ENCODE measurements around the gene LGMN. TPM values are rescaled to one million over a fixed set of nuclear protein-coding genes. Genes with fewer than 3 reads are reported as not detected.
A peak's percentile ranks its signal among the peaks of the same experiment; 100 is the strongest.
"Not testable (repeated sequence)": the region's sequence is repeated elsewhere in the genome, so short reads cannot be mapped to it uniquely, and the experiment has no call there.

Gene LGMN
- total RNA-seq (2014; rRNA removed; shearing (Covaris generic)) = 35.9 and 40.3 TPM in 2 replicates

- DNase-seq (ENCODE audit: low read depth) = peak; percentile 89
These were observed at the start of gene LGMN for GRCh38 chr14:92748259-92749016. TSS of gene LGMN (minus strand) at chr14:92748627. CDS start at chr14:92732786, 15,841 bp downstream.

DNA sequence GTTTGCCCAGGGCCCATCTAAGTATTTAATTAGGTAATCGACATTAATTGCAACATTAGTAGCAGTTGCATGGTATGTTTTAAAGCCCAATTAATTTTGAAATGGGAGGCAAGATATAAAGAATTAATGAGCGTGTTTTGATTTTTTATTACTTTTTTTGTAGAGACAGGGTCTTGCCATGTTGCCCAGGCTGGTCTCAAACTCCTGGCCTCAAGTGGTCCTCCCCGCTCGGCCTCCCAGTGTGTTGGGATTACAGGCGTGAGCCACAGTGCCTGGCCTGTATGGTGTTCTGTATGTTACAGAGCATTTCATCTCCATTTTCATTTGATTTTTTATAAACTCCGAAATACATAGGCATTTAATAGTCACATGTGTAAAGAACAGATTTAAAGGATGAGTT is 46.5 kb upstream of the LGMN start:
- DNase-seq (ENCODE audit: low read depth) = no peak

DNA sequence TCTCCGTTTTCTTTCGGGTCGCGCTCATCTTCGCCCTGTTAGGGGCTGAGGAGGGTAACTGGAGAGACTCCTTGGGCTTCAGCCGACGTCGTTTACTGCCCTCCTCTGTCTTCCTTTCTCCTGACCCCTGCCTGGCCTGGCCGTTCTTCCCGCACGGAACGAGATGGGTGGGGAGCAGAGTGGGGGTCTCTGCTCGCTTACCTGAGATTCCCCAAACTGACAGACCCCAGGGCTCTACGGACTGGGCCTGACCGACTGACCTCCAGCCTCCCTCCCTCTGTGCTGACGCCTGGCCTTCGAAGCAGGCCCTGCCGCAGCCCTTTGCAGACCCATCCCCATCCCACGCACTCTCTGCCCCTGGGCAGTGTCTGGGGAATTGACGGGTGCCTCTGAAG is 46.1 kb upstream of the LGMN start:
- peak; percentile 15 for DNase-seq (ENCODE audit: low read depth)

DNA sequence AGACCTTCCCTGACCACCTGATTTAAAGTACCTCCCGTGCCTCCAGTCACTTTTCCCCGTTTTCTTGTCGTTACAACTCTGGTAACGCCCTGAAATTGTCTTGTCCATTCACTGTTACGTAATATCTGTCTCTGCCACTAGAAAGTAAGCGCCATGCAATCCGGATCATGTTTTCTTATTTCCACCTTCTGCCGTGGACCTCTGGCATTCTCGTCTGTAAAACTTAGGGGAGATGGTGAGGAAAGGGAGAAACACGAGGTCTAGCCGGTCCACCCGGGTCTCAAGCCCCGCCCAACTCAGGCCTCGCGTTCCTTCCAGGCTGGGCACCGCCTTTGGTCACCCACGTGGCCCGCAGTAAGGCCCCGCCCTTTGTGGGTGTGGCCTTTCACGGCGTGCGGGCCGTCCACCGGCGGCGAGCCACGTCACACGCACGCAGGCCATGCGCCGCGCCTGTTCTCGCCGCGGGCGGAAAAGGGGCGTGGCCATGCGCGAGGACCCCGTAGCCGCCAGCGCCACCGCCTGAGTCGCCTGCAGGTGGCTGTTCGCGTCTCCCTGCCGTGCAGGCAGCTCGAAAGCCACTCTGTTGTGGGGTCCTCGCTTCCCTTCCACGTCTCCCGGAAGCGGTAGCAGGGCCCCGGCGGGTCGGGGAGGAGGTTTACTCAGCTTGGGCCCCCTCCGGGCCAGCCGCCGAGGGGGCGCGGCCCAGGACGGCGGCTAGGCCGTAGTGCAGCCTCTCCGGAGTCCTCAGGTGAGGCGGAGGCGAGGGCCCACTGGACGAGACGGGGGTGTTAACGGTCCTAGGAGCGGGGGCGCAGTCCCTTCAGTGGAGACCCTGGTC is 45.5 kb upstream of the LGMN start, which contains the start of gene GOLGA5:
GOLGA5 (plus strand) TSS at position 597 of the 838 bp plus-strand sequence. CDS start 3,133 bp downstream, outside the sequence.
- peak; percentile 94 for DNase-seq (ENCODE audit: low read depth)

DNA sequence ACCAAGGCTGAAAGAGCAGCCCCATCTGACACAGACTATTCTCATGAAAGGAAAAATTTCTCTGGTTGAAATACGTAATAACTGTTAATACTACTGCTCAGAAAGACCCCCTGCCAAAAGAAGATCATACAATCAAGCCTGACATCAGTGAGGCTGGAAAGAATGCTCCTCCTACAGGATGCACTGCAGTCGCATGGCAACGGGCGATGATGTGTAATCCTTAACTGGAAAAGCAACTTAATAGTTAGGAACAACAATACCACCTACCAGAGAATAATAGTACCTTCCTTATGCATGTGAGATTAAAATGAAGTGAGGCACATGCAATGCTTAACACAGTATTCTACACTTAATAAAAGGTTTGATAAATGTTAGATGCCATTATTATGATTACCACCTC is 44.5 kb upstream of the LGMN start:
- DNase-seq (ENCODE audit: low read depth) = no peak

GRCh38 chr14:92789457-92790089 is 41.1 kb upstream of the LGMN start:
- DNase-seq (ENCODE audit: low read depth) = no peak

GRCh38 chr14:92787554-92787953 is 39.1 kb upstream of the LGMN start:
- DNase-seq (ENCODE audit: low read depth) = no peak

DNA sequence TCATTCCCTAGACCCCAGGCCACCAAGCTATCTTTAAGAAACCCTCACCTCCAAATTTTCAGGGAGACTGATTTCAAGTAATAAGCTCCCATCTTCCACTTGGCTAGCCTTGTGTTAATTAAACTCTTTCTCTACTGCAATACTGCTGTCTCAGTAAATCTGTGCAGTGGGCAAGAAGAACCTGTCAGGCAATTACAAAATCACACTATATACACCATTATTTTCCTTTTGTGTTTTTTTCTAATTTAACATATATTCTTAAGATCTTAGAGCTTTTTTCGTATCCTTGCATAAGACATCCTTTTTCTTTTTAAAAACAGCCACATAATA is 38.0 kb upstream of the LGMN start:
- DNase-seq (ENCODE audit: low read depth) = no peak

GRCh38 chr14:92785667-92786426 is 37.4 kb upstream of the LGMN start:
- peak; percentile 90 for DNase-seq (ENCODE audit: low read depth)

GRCh38 chr14:92783813-92784431 is 35.5 kb upstream of the LGMN start:
- DNase-seq (ENCODE audit: low read depth) = peak; percentile 69

DNA sequence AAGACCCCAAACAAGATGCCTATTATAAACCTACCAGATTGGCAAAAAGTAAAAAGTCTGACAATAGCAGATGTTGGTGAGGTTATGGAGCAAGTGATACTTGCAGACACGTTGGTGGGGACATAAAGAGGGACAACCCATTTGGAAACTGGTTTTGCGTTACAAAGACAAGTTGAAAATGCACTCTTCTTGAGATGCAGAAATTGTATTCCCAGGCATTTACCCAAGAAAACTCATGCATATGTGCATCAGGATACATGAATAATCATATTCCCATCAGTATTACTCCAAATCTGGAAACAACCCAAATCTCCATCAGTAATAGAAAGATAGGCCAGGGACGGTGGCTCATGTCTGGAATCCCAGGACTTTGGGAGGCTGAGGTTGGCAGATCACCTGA is 32.9 kb upstream of the LGMN start:
- no peak for DNase-seq (ENCODE audit: low read depth)

GRCh38 chr14:92780444-92781232 is 32.2 kb upstream of the LGMN start:
- peak; percentile 68 for DNase-seq (ENCODE audit: low read depth)

- DNase-seq (ENCODE audit: low read depth) = peak; percentile 27
These were observed 30.6 kb upstream of the LGMN start for GRCh38 chr14:92778868-92779565.

DNA sequence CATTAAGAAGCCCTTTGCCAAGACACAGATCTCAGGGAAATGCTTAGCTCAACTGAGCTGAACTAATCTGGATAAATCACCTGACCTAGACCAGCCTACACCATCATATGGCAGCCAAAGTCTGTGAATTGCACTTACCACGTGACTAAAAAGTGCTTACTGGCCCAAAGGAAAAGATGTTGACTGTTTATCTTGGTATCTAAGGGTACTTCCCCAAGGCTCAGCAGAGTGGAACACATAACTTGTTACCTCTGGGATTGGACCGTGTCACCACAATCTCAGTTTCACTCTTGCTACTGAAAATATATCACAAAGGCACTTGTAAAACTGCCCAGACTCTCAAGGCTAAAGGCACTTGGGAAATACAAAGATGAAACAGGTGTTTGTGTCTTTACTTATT is 26.9 kb upstream of the LGMN start:
- peak; percentile 10 for DNase-seq (ENCODE audit: low read depth)

- DNase-seq (ENCODE audit: low read depth) = no peak
These were observed 26.1 kb upstream of the LGMN start for GRCh38 chr14:92774572-92774971.

DNA sequence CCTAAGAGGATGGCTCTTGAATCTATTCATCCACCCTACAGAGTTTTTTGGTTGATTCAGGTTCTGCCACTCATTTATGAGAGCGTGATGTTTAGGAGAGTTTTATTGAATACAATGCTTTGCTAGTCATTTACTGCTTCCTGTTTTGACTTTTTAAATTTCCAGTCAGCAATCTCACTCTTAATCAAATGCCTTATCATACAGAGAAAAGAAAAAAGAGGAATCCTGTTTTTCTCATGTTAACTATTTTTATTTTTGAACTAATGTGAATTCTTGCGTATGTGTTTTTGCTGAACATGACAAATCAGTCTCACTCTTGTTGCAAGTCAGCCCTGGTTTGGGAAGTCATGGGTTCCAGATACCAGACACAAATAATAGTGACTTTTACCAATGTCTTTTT is 22.1 kb upstream of the LGMN start:
- no peak for DNase-seq (ENCODE audit: low read depth)

DNA sequence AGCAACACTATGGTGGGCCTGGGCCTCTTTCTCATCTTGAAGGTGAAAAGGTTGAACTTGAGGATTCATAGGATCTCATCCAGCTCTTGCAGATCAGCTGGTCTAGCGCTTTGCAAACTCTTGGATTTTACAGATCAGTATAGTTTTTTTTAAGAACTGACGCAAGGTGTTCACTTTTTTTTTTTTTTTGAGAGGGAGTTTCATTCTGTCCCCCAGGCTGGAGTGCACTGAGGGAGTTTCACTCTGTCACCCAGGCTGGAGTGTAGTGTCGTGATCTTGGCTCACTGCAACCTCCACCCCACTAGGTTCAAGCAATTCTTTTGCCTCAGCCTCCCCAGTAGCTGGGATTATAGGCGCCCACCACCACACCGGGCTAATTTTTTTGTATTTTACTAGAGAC is 20.4 kb upstream of the LGMN start:
- DNase-seq (ENCODE audit: low read depth) = no peak

- DNase-seq (ENCODE audit: low read depth) = not testable (repeated sequence)
These were observed 19.8 kb upstream of the LGMN start for GRCh38 chr14:92768236-92768635.

Measured in RPMI7951 (cell line).